GM20000 (cell line): ENCODE data around the gene CDC42EP4.
"Not testable (repeated sequence)": the region's sequence is repeated elsewhere in the genome, so short reads cannot be mapped to it uniquely, and the experiment has no call there.

Experiments
- DNase-seq: peaks from one replicate; pipeline ENCODE4 v3.0.0; 2012; ENCODE audit warnings: low spot score
- TF ChIP-seq, protein P1 (sequence below): IDR thresholded peaks from 2 replicates; pipeline ENCODE4 v1.5.1; 2012; ENCODE audit warnings: mild to moderate bottlenecking, control low read depth; ENCODE audit errors: extremely low read depth, missing control alignments

Gene CDC42EP4

DNA sequence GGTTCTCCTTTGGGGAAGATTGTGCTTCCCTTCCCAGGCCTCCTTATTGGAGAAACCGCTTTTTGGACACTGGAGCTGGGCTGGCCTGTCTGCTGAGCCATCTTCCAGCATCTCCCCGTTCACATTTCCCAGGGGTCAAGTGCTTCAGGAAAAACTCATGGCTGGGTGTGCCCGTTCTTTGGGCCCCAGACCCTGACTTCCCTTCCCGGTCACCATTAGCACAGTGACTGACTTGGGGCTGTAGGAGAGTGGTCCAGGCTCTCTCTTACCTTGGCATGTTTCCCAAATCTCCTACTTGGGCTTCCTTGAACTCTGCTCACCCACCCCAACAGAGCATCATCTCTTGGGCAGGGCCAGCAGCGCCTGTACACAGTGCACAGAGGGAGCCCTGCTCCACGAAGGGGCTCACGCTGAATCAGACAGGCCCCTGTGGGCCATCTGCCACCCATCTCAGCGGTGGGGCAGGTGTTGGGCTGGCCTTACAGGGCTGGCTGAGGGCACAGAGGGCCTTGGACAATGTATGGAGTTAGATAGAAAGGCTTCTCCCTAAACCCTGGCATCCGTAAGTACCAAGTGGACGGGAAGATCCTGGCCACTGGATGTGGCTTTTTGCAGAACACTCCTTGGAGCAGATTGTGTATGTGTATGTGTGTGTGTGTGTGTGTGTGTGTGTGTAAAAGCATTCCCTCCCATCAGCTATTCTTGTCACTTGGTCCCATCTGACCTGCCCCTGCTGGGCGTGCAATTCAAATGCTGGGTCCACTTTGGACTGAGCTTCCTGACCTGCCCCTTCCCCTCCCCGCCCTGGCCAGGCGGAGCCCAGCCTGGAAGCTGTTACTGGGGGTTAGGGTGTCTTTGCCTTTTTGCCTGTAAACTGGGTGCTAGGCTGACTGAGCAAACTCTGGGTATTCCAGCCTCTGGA, 24.9 kb upstream of the CDC42EP4 start:
- TF ChIP-seq, protein P1, sequence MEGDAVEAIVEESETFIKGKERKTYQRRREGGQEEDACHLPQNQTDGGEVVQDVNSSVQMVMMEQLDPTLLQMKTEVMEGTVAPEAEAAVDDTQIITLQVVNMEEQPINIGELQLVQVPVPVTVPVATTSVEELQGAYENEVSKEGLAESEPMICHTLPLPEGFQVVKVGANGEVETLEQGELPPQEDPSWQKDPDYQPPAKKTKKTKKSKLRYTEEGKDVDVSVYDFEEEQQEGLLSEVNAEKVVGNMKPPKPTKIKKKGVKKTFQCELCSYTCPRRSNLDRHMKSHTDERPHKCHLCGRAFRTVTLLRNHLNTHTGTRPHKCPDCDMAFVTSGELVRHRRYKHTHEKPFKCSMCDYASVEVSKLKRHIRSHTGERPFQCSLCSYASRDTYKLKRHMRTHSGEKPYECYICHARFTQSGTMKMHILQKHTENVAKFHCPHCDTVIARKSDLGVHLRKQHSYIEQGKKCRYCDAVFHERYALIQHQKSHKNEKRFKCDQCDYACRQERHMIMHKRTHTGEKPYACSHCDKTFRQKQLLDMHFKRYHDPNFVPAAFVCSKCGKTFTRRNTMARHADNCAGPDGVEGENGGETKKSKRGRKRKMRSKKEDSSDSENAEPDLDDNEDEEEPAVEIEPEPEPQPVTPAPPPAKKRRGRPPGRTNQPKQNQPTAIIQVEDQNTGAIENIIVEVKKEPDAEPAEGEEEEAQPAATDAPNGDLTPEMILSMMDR, result no peak
- no peak for DNase-seq

- TF ChIP-seq, protein P1, result no peak
- no peak for DNase-seq
Measured at GRCh38 chr17:73335591-73336407, 24.0 kb upstream of the CDC42EP4 start.

DNA sequence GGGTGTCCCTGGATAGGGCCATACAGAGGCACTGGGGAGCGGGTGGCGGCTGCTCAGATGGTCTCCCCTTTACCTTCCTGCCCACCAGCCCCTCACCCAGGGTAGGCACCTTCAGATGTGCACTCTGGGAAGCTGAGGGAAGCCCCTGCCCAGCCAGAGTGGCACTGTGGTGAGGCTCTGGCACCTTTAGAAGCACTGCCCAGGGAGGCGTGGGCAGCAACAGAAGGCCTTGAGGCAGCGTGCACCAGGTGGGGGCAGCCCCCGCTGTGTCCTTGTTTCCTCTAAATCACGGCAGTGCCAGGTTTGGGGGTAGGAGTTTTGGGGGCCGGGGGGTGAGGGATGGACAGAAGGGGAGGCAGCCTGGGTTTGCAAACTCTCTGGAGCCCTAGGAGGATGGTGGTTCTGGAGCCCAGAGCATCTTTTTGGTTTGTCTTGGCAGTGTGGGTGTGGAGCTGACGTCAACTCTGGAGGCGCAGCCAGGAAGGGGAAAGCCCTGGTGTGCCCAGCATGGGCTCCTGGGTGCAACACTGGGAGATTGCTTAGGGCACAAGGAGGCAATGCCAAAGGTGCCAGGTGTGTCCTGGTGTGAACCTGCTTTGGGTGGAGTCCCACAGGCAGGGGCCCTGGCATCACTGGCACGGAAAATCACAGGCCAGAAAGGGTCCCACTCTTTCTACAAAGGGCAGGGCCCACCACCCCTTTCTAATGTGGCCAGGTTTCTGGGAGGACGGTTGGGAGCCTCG, 23.1 kb upstream of the CDC42EP4 start:
- no peak for DNase-seq
- TF ChIP-seq, protein P1, result no peak

GRCh38 chr17:73333445-73333844, 21.6 kb upstream of the CDC42EP4 start:
- not testable (repeated sequence) for DNase-seq

DNA sequence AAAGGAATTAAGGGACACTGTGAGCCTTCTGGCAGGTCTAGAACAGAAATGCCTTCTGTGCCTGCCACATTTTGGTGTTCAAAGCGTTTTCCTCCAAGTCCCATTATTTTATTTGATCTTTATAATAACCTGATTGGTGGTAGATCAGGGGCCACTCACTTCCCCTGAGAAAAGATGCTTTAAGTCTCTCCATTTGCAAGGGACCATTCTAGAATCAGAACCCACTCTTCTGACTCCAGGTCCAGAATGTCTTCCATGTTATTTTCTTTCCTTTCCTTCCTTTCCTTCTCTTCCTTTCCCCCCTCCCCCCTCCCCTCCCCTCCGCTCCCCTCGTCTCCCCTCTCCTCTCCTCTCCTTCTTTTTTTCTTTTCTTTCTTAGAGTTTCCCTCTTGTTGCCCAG, 19.3 kb upstream of the CDC42EP4 start:
- TF ChIP-seq, protein P1, result no peak
- DNase-seq, result no peak

DNA sequence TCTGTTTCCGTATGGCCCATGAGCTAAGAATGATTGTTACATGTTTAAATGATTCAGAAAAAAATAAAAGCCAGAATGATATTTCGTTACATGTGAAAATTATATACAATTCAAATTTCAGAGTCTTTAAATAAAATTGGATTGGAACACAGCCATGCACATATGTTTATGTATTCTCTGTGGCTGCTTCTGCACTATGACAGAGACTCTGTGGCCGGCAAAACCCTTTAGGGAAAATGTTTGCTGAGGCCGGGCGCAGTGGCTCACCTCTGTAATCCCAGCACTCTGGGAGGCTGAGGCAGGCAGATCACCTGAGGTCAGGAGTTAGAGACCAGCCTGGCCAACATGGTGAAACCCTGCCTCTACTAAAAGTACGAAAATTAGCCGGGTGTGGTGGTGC, 15.9 kb upstream of the CDC42EP4 start:
- DNase-seq, result no peak

DNA sequence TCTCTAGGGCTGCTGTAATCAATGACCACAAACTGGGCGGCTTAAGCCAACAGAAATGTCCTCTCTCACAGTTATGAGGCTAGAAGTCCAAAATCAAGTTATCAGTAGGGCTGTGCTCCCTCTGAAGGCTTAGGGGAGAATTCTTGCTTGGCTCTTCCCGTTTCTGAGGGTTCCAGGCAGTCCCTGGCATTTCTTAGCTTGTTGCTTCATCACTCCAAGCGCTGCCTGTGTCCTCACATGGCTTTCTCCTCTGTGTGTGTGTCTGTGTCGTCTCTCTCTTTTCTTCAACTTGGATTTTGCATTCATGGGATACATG, 13.7 kb upstream of the CDC42EP4 start:
- DNase-seq, result no peak
- TF ChIP-seq, protein P1, result no peak

More for the DNA sequence above, 15.9 kb upstream of the CDC42EP4 start:
- TF ChIP-seq, protein P1, result no peak
